HG03432 (cell line): ENCODE results near the gene THRSP.
"Not testable (repeated sequence)": the region's sequence is repeated elsewhere in the genome, so short reads cannot be mapped to it uniquely, and the experiment has no call there.

ENCODE experiments used
- ATAC-seq: cut with Tn5 transposase; IDR thresholded peaks from one replicate; pipeline ENCODE4 v1.9.1; 2021; ENCODE audit warnings: mild to moderate bottlenecking, moderate library complexity; ENCODE audit not compliant: unreplicated experiment

The THRSP gene

GRCh38 chr11:78086521-78087074 is 22.9 kb downstream of the THRSP start:
- not testable (repeated sequence) for ATAC-seq

DNA sequence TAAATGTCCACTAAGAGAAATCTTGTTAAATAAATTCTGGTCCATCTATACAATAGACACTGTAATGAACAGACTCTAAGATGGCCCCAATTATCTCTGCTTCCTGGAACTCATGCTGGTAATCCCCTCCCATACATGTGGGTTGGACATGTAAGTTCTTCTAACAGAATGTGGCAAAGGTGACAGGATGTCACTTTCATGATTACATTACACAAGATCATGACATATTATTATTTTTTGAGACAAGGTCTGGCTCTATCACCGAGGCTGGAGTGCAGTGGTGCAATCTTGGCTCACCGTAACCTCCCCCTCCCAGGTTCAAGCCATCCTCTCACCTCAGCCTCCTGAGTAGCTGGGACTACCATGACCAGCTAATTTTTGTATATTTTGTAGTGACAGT is 30.6 kb downstream of the THRSP start:
- ATAC-seq, result no peak

DNA sequence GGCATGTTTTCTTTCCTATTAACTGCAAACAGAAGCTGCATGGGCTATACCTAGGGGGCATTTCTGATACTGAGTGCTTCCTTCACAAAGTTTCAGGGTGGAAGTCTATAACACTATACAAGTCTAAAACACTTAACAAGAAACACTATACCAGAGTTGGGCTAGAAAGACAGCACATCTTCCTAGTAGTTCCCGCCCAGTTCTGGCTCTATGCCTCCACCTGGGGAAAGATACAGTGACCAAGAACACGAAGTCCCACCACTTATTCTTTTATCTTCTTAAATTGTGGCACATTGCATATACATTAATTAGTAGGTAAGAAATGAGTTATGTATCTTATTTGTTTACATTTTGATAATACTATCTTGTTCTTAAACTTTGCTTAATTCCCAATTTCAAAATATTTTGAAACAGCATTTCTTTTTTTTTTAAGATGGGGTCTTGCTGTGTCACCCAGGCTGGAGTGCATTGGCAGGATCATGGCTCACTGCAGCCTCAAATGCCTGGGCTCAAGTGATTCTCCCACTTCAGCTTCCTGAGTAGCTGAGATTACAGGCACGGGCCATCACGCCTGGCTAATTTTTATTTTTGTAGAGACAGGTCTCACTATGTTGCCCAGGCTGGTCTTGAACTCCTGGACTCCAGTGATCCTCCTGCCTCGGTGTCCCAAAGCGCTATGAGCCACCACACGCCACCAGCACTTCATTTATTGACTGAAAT is 34.2 kb downstream of the THRSP start:
- ATAC-seq, result no peak

GRCh38 chr11:78099666-78100065 is 36.0 kb downstream of the THRSP start:
- no peak for ATAC-seq

- ATAC-seq, result no peak
Observed at GRCh38 chr11:78100261-78100660, 36.6 kb downstream of the THRSP start.

DNA sequence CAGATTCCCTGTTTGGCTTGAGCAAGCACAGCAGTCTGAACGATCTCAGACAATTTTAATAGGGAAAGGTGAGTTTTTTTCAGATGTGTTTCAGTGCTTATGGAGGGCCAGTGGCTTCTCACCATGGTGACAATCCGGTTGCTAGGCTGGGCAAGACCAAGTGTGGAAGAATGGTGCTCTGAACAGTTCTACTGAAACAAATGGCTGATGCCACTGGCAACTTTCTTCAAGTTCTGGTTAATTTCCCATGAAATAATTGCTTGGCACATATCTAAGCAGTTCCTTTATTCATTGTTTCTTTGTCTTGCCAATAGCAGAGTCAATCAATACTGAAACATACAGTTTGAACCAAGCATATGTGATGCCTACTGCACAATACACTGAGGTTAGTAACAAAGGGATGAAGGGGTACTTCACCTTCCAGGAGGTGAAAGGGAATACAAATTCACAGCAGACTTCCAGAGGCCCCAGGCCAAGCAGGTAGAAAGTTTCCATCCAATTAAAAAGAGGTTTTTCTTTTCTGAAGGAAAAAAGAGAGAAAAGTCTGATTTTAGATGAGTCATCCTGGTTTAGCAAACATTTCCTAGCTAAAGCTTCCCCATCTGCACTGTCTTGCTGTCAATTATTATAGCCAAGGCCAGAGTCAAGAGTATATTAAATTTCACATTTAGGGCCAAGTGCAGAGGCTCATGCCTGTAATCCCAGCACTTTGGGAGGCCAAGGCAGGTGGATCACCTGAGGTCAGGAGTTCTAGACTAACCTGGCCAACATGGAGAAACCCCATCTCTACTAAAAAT is 37.2 kb downstream of the THRSP start:
- no peak for ATAC-seq

- no peak for ATAC-seq
Observed at GRCh38 chr11:78109081-78110015, 45.7 kb downstream of the THRSP start.

DNA sequence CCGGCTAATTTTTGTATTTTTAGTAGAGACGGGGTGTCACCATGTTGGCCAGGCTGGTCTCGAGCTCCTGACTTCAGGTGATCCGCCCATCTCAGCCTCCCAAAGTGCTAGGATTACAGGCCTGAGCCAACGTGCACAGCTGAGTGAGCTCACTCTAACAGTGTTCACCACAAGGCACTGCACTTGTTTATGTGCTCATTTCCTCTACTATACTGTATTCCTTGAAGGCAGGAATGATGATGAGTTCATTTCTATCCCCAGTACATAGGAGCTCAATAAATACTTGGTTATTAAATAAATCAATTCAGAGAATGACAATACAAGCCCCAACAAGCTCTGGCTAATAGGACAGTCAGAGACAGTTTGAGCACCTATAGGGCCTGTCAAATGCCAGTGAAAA is 46.7 kb downstream of the THRSP start:
- no peak for ATAC-seq

DNA sequence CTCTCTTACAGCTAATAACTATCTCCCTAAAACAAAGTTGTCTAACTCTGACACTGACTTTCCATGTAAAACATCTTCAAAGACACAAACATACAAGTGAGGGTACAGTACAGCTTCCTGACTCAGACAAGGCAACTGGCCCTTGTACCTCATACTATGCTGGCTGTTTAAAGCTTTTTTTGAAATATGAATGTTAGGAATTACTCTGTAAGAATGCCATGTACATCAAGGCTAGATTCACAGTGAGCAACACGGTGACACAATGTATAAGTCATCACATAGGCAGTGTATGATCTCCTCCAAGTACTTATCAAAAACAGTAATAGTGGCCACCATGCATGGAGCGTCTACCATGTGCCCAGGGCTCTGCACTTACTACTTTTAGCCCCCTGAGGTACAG is 47.2 kb downstream of the THRSP start:
- ATAC-seq, result no peak

GRCh38 chr11:78111298-78111697 is 47.6 kb downstream of the THRSP start:
- ATAC-seq, result no peak

DNA sequence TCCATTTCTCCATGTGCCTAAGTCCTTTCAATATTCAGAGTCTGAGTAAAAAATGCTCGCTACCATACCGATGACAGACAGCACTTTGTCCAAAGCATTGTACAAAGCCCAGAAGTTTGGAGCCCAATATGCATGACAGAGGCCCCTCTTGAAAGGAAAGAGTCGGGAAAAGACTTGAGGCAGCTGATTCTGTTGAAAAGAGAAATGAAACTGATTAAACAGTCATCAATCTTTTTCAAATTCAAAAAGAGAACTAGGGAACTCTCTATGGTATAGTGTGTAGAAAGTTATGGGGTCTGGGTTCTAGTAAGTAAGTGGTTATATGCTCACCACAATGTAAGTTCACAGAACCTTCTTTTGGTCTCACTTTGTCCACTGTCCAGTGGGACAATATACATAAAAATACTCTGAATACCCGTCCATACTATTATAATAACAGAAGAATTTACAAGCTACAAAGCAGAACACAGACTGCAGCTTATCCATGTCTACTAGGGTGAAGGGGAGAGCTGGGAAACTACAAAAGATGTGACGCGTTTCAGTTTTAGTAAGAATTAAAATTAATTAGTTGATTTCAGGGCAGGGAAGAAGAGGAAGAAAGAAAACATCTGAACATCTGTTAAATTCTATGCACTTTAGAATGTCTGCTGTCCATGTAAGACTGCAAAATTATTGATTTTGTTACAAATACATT is 49.1 kb downstream of the THRSP start:
- peak; percentile 75 for ATAC-seq
